Measurements from ENCODE around the gene GAS7.

The GAS7 gene

DNA sequence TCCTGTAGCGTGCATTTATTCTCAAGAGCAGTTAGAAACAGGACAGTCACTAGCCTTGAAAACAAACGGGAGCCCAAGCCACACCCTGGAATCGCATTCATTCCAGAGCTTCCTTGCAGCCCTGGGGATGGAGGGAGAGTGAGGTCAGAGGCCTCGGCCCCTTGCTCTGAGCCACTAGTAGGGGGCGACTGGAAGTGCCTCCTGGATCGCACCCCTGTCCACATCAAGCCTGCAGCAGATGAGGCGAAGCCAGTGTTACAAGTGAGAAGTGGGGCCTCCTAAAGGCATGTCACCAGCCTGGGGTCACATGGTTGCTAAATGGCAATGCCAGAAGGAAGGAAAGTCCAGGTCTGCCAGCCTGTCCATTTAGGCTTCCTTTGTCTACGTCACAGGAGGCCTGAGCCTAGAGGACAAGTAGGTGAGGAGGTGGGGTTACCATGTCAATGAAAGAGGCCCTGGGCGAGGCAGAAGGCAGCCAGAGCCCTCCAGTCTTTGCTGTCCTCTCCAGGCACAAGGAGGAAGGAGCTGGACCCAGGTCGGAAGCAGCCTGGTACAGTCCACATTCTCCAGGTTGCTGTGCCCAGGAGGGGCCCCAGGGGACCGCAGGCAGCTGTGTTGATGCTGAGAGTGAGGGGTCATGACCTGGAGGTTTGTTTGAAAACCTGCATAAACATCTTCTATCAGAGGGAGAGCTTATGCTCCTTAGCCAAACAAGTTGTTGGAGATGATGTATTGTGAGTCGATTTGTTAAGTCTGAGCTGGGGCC lies 290.3 kb downstream of the GAS7 start:
- no peaks in the 10 kb centered on the region for H3K9me2 ChIP-seq (ENCODE audit: low read depth, low read length)
- TF ChIP-seq EZH2 (IDR thresholded peaks at IDR 0.05; ENCODE audit: borderline replicate concordance, low read length) = no peak
- TF ChIP-seq, protein P1, sequence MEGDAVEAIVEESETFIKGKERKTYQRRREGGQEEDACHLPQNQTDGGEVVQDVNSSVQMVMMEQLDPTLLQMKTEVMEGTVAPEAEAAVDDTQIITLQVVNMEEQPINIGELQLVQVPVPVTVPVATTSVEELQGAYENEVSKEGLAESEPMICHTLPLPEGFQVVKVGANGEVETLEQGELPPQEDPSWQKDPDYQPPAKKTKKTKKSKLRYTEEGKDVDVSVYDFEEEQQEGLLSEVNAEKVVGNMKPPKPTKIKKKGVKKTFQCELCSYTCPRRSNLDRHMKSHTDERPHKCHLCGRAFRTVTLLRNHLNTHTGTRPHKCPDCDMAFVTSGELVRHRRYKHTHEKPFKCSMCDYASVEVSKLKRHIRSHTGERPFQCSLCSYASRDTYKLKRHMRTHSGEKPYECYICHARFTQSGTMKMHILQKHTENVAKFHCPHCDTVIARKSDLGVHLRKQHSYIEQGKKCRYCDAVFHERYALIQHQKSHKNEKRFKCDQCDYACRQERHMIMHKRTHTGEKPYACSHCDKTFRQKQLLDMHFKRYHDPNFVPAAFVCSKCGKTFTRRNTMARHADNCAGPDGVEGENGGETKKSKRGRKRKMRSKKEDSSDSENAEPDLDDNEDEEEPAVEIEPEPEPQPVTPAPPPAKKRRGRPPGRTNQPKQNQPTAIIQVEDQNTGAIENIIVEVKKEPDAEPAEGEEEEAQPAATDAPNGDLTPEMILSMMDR (IDR thresholded peaks at IDR 0.05; ENCODE audit: low read length) = no peak
- H3K9me3 ChIP-seq (ENCODE audit: low read length) = no peaks in the 10 kb centered on the region
- no peak overlapping the region for H3K9ac ChIP-seq (ENCODE audit: low read length)
- H2AFZ ChIP-seq (ENCODE audit: low read length) = no peak overlapping the region
- no peak overlapping the region for H3K27ac ChIP-seq (ENCODE audit: low read depth, low read length, poor library complexity, severe bottlenecking)
- no peaks in the 10 kb centered on the region for H3F3A ChIP-seq (ENCODE audit: insufficient read depth, low read length)
- no peaks in the 10 kb centered on the region for H4K20me1 ChIP-seq (ENCODE audit: insufficient read depth, low read length)
- H3K36me3 ChIP-seq (ENCODE audit: insufficient read depth, low read length) = no peaks in the 10 kb centered on the region
- no peak overlapping the region for H3K4me2 ChIP-seq (ENCODE audit: low read length)
- no peaks in the 10 kb centered on the region for H3K4me1 ChIP-seq (ENCODE audit: insufficient read depth, low read length, severe bottlenecking)
- H3K79me2 ChIP-seq (ENCODE audit: insufficient read depth, low read length) = no peaks in the 10 kb centered on the region
- H3K4me3 ChIP-seq (ENCODE audit: low read depth, low read length, poor library complexity, severe bottlenecking) = no peak overlapping the region
- H3K27me3 ChIP-seq (ENCODE audit: insufficient read depth, low read length) = peaks cover 3% of the 10 kb centered on the region; the same call in 1 of the 2 replicates

DNA sequence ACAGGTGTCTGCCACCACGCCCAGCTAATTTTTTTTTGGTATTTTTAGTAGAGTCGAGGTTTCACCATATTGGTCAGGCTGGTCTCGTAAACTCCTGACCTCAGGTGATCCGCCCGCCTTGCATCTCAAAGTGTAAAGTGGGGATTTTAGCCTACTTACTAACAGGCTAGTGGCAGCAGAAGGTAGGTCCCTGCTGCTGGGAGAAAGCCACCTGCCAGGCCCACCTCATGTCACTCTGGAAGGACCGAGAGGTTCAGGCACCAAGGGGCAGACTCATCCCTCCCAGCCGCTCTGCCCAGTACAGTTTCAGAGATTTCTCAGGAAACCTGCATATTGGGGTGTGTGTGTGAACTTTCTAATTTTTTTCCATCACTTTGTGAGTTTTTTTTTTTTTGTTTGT lies 291.3 kb downstream of the GAS7 start:
- Histone ChIP-seq H3K27ac (ENCODE audit: low read depth, low read length, poor library complexity, severe bottlenecking) (no peak overlapping the region), H2AFZ (ENCODE audit: low read length) (no peak overlapping the region), H3K9ac (ENCODE audit: low read length) (no peak overlapping the region), H3K9me3 (ENCODE audit: low read length) (no peaks in the 10 kb centered on the region), H3K9me2 (ENCODE audit: low read depth, low read length) (no peaks in the 10 kb centered on the region), H3K27me3 (ENCODE audit: insufficient read depth, low read length) (peaks cover 3% of the 10 kb centered on the region; the same call in 1 of the 2 replicates), H3K4me3 (ENCODE audit: low read depth, low read length, poor library complexity, severe bottlenecking) (no peak overlapping the region), H3K36me3 (ENCODE audit: insufficient read depth, low read length) (no peaks in the 10 kb centered on the region), H3K79me2 (ENCODE audit: insufficient read depth, low read length) (no peaks in the 10 kb centered on the region), H3K4me2 (ENCODE audit: low read length) (no peak overlapping the region), H3K4me1 (ENCODE audit: insufficient read depth, low read length, severe bottlenecking) (no peaks in the 10 kb centered on the region), H4K20me1 (ENCODE audit: insufficient read depth, low read length) (no peaks in the 10 kb centered on the region), H3F3A (ENCODE audit: insufficient read depth, low read length) (no peaks in the 10 kb centered on the region)
- no peak for TF ChIP-seq EZH2 (IDR thresholded peaks at IDR 0.05; ENCODE audit: borderline replicate concordance, low read length)
- TF ChIP-seq, protein P1 (IDR thresholded peaks at IDR 0.05; ENCODE audit: low read length) = no peak

DNA sequence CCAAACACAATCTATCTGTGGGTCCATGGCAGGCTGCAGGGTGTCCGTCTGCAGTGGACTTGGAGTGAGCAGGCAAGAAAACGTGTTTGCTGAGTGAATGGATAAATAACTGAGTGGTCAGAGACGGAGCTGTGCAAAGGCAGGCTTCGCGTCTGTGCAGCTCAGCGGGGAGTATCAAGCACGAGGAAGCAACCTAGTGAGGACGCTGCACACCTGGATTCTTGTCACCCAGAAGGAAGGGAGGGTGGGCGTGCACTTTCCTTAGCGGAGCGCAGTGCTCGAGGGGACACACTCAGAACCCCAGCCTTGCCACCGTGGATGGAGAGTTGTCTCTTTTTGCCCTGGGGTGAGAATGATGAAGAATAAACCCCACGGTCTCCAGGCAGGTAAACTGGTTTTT lies 291.8 kb downstream of the GAS7 start:
- Histone ChIP-seq H3K9me3 (ENCODE audit: low read length) (no peaks in the 10 kb centered on the region), H3K4me2 (ENCODE audit: low read length) (no peak overlapping the region), H3K36me3 (ENCODE audit: insufficient read depth, low read length) (no peaks in the 10 kb centered on the region), H2AFZ (ENCODE audit: low read length) (no peak overlapping the region), H3K4me3 (ENCODE audit: low read depth, low read length, poor library complexity, severe bottlenecking) (no peak overlapping the region), H3K79me2 (ENCODE audit: insufficient read depth, low read length) (no peaks in the 10 kb centered on the region), H3F3A (ENCODE audit: insufficient read depth, low read length) (no peaks in the 10 kb centered on the region), H4K20me1 (ENCODE audit: insufficient read depth, low read length) (no peaks in the 10 kb centered on the region), H3K9me2 (ENCODE audit: low read depth, low read length) (no peaks in the 10 kb centered on the region), H3K9ac (ENCODE audit: low read length) (no peak overlapping the region), H3K27ac (ENCODE audit: low read depth, low read length, poor library complexity, severe bottlenecking) (no peak overlapping the region), H3K27me3 (ENCODE audit: insufficient read depth, low read length) (peaks cover 3% of the 10 kb centered on the region; the same call in 1 of the 2 replicates), H3K4me1 (ENCODE audit: insufficient read depth, low read length, severe bottlenecking) (no peaks in the 10 kb centered on the region)
- TF ChIP-seq, protein P1 (IDR thresholded peaks at IDR 0.05; ENCODE audit: low read length) = no peak
- TF ChIP-seq EZH2 (IDR thresholded peaks at IDR 0.05; ENCODE audit: borderline replicate concordance, low read length) = no peak
